Hematopoietic multipotent progenitor cell treated with erythropoietin and hydrocortisone succinate and interleukin-3 and kit ligand, for 17 days (in vitro differentiated cells): Measurements from ENCODE around the gene NRSN2.
"Not testable (repeated sequence)": the region's sequence is repeated elsewhere in the genome, so short reads cannot be mapped to it uniquely, and the experiment has no call there.

Source experiments
- DNase-seq: peaks from one replicate; pipeline ENCODE4 v3.0.0-alpha.2; 2015; ENCODE audit warnings: low spot score

Gene NRSN2

GRCh38 chr20:325045-325888 is 21.6 kb upstream of the NRSN2 start, which contains the start of gene SOX12:
Gene SOX12, plus strand, starts transcription at chr20:325552. Its CDS starts 373 bp downstream, at chr20:325925.
- peak; percentile 95 for DNase-seq

GRCh38 chr20:325889-326644 is 20.8 kb upstream of the NRSN2 start:
- DNase-seq: peak; percentile 17

GRCh38 chr20:326645-327185 is 20.2 kb upstream of the NRSN2 start:
- no peak for DNase-seq

- peak; percentile 44 for DNase-seq
These were observed 19.5 kb upstream of the NRSN2 start for GRCh38 chr20:327186-328026.

- no peak for DNase-seq
These were observed 18.6 kb upstream of the NRSN2 start for GRCh38 chr20:328027-328974.

- no peak for DNase-seq
These were observed 17.8 kb upstream of the NRSN2 start for GRCh38 chr20:328975-329695.

- DNase-seq: no peak
These were observed 17.1 kb upstream of the NRSN2 start for GRCh38 chr20:329851-330232.

- peak; percentile 71 for DNase-seq
These were observed 16.4 kb upstream of the NRSN2 start for GRCh38 chr20:330233-331149.

GRCh38 chr20:334578-334977 is 12.3 kb upstream of the NRSN2 start:
- no peak for DNase-seq

- not testable (repeated sequence) for DNase-seq
These were observed 10.9 kb upstream of the NRSN2 start for GRCh38 chr20:336040-336439.

GRCh38 chr20:341682-342081 is 5.2 kb upstream of the NRSN2 start:
- DNase-seq: peak; percentile 20

GRCh38 chr20:343107-343506 is 3.8 kb upstream of the NRSN2 start:
- no peak for DNase-seq

- DNase-seq: no peak
These were observed 775 bp upstream of the NRSN2 start for GRCh38 chr20:346033-346639.

- DNase-seq: no peak
These were observed 367 bp downstream of the NRSN2 start for GRCh38 chr20:347317-347639.

GRCh38 chr20:347640-348484 is 951 bp downstream of the NRSN2 start:
- peak; percentile 52 for DNase-seq

- DNase-seq: no peak
These were observed 2.3 kb downstream of the NRSN2 start for GRCh38 chr20:348972-349841.

- DNase-seq: no peak
These were observed 6.3 kb downstream of the NRSN2 start for GRCh38 chr20:353166-353565.
